Osteoblast (primary cell): Measurements from ENCODE around the gene CACFD1. TPM values are rescaled to one million over a fixed set of nuclear protein-coding genes. Genes with fewer than 3 reads are reported as not detected.

Experiments used
- DNase-seq: peaks from one replicate; pipeline ENCODE4 v3.0.0; 2011; ENCODE audit warnings: low spot score, mixed read lengths; ENCODE audit not compliant: insufficient read length; ENCODE audit errors: missing footprints
- H2AFZ ChIP-seq: 2 replicates; pipeline ENCODE4 v1.6.0; 2011; ENCODE audit warnings: mild to moderate bottlenecking, low read length
- H3K27ac ChIP-seq: 2 replicates; pipeline ENCODE4 v1.5.1; 2011; ENCODE audit warnings: mild to moderate bottlenecking, low read depth, low read length, moderate library complexity
- H3K27me3 ChIP-seq: 2 replicates; pipeline ENCODE4 v1.6.0; 2012; ENCODE audit warnings: mild to moderate bottlenecking, control low read depth, inconsistent platforms, low read length, moderate library complexity; ENCODE audit not compliant: insufficient read depth
- H3K36me3 ChIP-seq: 2 replicates; pipeline ENCODE4 v1.5.1; 2011; ENCODE audit warnings: mild to moderate bottlenecking, low read length, control low read depth, moderate library complexity; ENCODE audit not compliant: insufficient read depth
- H3K4me1 ChIP-seq: 2 replicates; pipeline ENCODE4 v1.5.1; 2011; ENCODE audit warnings: mild to moderate bottlenecking, low read length, control low read depth, moderate library complexity; ENCODE audit not compliant: insufficient read depth
- H3K4me2 ChIP-seq: 2 replicates; pipeline ENCODE4 v1.6.0; 2011; ENCODE audit warnings: mild to moderate bottlenecking, low read length; ENCODE audit not compliant: insufficient read depth
- H3K4me3 ChIP-seq: fragments of 200-600 bp; sonication (generic); 3 replicates; pipeline ENCODE4 v1.5.1; 2012; ENCODE audit warnings: mild to moderate bottlenecking, low read length, inconsistent platforms; ENCODE audit not compliant: insufficient read depth
- H3K79me2 ChIP-seq: 2 replicates; pipeline ENCODE4 v1.6.0; 2012; ENCODE audit warnings: mild to moderate bottlenecking, low read length, control low read depth, inconsistent platforms; ENCODE audit not compliant: insufficient read depth
- H3K9me3 ChIP-seq: 2 replicates; pipeline ENCODE4 v1.5.1; 2011; ENCODE audit warnings: low read depth, low read length, control low read depth
- H4K20me1 ChIP-seq: 2 replicates; pipeline ENCODE4 v1.6.0; 2012; ENCODE audit warnings: mild to moderate bottlenecking, low read length, control low read depth; ENCODE audit not compliant: insufficient read depth
- CTCF ChIP-seq: IDR thresholded peaks from 2 replicates; pipeline ENCODE4 v1.5.1; 2011; ENCODE audit warnings: mild to moderate bottlenecking, low read depth, low read length, moderate library complexity; ENCODE audit errors: extremely low read depth
- total RNA-seq: library from RNA; depleted of rRNA; stranded (reverse); fragments of >200 nt; gene quantifications from 2 replicates; pipeline ENCODE4 v1.2.3, GENCODE V29; 2012

Gene CACFD1
- total RNA-seq, 1 donor: 9.0 TPM

GRCh38 chr9:133476036-133476931, 16.5 kb downstream of the CACFD1 start:
- H2AFZ ChIP-seq: no peak overlapping the region
- TF ChIP-seq CTCF: no peak
- no peak overlapping the region for H3K4me3 ChIP-seq
- H3K4me1 ChIP-seq: peaks cover 13% of the 10 kb centered on the region
- H3K27ac ChIP-seq: no peak overlapping the region
- peaks cover 5% of the 10 kb centered on the region for H3K36me3 ChIP-seq
- H3K79me2 ChIP-seq: peaks cover 11% of the 10 kb centered on the region
- H4K20me1 ChIP-seq: peaks cover 2% of the 10 kb centered on the region
- H3K27me3 ChIP-seq: no peaks in the 10 kb centered on the region
- no peak overlapping the region for H3K4me2 ChIP-seq
- DNase-seq: no peak
- H3K9me3 ChIP-seq: no peaks in the 10 kb centered on the region

GRCh38 chr9:133476941-133477340, 17.2 kb downstream of the CACFD1 start:
- H3K4me3 ChIP-seq: no peak overlapping the region

GRCh38 chr9:133477461-133477860, 17.7 kb downstream of the CACFD1 start:
- Histone ChIP-seq H3K9me3 (no peaks in the 10 kb centered on the region), H3K27ac (no peak overlapping the region), H2AFZ (no peak overlapping the region), H3K4me1 (peaks cover 13% of the 10 kb centered on the region), H4K20me1 (peaks cover 2% of the 10 kb centered on the region), H3K36me3 (peaks cover 5% of the 10 kb centered on the region), H3K4me2 (no peak overlapping the region), H3K27me3 (no peaks in the 10 kb centered on the region), H3K79me2 (peaks cover 11% of the 10 kb centered on the region), H3K4me3 (no peak overlapping the region)
- no peak for DNase-seq
- TF ChIP-seq CTCF: no peak

More at GRCh38 chr9:133476941-133477340, 17.2 kb downstream of the CACFD1 start:
- Histone ChIP-seq H3K27ac (no peak overlapping the region), H4K20me1 (peaks cover 2% of the 10 kb centered on the region), H3K4me2 (no peak overlapping the region), H3K36me3 (peaks cover 5% of the 10 kb centered on the region), H3K4me1 (peaks cover 13% of the 10 kb centered on the region), H2AFZ (no peak overlapping the region), H3K79me2 (peaks cover 11% of the 10 kb centered on the region), H3K27me3 (no peaks in the 10 kb centered on the region), H3K9me3 (no peaks in the 10 kb centered on the region)
- no peak for TF ChIP-seq CTCF
- DNase-seq: no peak
